Activated CD8-positive, alpha-beta memory T cell treated with anti-CD3 and anti-CD28 coated beads, Interleukin-2, amount 50 U/mL, for 24 hours (primary cell): ENCODE results near the gene PVALEF.

ENCODE experiments used
- DNase-seq: peaks from one replicate; pipeline ENCODE4 v3.0.0-alpha.2; 2020; ENCODE audit errors: extremely low read depth

Gene PVALEF

DNA sequence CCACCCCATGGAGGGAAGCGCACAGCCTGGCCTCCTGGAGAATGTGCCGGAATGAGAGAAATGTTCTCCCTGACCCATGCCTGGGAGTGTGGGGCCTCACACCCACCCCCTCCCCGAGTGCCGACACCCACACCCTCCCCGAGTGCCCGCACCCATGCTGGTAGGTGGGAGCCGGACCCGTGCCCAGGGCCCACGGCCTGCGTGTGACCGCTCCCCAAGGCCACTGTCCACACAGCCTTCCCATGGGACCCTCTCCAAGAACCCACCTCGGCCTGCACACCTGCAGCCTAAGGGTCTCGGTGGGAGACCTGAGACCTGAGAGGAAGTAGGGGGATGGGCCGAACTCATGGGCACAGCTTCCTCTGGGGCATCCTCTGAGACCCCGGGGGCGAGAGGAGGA lies 3.3 kb upstream of the PVALEF start:
- DNase-seq, result no peak

DNA sequence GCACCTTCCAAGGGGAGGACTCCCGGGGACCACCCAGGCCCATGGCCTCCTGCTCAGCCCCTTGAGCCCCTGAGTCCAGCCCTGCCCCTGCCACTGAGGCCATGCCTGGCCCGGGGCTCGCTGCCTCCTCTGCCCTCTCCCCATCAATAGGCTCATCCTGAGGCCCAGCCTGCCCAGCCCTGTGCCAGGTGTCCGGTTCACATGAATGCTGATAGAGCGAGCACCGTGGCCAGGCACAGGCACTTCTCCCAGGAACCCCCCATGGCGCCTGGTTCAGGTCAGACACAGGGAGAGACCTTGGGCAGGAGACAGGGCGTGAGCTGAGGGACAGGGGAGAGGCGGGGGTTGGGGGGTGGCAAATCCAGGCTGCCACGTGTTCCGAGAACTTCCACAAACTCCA lies 2.8 kb upstream of the PVALEF start:
- no peak for DNase-seq

DNA sequence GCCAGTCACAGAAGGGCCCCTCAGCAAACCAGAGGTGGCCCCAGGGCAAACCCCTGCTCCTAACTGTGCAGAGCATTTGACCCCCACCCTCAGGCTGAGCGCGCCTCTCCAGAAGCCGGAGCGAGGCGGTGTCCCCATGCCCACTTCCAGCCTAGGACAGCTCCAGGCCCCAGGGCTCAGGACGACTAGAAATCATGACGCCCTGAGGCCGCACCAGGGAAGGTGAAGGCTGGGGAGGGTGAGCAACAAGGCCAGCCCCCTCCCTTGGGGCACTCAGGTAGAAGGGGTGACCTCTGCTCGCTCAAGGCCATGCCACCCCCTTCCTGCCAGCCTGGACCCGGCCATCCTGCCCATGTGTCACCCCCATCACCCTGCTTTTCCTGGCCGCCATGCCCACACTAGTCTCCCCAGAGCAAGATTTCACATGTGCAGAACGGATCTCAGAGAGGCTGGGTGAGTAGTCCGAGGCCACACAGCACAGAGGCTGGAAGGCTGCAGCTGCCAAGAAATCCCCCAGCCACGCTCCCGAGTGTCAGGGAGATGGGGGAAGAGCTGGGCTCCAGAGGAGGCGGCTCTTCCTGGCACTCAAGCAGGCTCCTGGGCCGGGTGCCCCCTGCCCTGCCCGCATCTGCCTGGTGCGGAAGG lies 2.1 kb upstream of the PVALEF start:
- no peak for DNase-seq

DNA sequence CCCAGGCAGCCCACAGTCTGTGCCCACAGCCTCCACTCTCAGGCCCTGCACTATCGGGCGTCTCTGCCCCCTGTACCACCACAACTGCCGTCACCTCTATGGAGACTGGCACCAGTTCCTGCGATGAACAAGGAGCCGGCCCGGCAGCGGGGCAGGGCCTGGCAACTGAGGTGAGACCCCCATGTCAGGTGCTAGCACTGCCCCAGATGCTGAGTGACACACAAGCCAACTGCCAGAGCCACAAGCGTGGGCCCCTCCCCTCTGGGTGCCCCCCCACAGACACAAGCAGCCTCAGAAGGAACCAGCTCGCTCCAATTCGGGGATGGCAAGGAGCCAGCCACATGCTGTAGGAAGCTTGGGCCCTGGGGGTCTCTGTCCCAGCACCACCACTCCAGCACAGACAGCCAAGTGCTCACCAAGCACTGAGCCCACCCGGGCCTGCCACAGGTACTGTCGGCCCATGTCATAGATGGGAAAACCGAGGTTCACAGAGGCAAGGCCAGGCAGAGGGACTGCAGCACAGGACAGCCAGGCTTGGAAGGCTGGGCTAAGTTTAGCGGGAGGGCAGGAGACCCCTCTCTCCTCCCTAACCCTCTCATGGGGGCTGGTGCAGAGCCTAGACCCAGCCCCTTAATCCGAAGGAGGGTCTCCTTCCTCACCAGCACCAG lies 1.5 kb upstream of the PVALEF start:
- DNase-seq, result no peak

DNA sequence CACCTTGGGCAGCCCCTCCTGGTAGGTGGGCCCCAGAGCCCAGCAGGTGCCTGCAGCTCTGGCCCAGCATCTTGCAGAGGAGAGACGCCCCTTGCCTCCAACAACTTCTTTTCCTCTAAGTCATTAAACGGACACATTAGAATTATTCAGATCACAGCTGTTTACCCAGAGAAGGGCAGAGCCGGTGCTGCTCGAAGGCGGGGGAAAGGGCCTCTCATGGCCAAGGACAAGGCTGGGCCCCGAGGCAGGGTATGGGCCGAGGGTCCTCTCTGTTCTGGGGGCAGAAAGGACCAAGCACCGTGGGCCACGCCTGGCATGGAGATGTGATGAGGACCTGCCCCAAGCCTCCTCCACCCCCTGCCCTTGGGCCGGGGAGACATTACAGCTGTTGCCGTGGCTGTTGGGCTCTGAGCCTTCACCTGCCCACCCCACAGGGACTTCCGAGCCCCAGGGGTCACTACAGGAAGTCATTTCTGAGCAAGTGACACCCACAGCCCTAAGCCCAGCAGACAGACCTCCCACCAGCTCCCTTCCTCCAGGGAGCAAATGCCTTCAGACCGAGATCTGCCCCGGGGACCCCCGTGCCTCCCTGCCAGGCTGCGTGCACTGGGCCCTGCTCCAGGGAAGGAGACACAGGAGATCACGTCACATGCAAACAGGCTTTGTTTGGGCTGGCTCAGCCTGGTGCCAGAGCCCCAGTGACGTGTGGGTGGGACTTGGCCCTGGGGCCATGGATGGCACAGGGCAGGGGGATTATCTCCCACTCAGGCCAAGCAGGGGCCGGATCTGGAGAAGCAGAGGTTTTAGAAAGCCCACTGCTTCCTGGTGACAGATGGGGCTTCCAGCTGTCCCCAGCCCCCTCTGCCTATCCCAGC lies 699 bp upstream of the PVALEF start:
- no peak for DNase-seq

DNA sequence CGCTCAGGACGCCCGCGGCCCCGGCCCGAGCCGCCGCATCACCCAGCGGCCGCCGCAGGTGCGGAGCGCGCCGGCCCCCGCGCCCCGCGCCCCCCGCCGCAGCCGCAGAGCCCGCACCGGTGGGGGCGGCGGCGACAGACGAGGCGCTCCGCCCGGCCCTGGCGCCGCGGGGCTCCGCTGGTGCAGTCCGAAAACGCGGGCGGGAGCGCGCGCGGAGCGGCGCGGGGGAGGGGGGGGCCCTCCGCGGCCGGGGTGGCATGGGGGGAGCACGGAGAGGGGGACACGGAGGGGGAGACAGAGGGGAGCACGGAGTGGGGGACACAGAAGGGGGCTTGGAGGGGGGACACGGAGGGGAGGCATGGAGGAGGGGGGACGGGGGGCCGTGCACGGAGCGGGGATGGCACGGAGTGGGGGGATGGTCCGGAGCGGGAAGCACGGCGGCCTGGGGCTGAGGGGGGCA lies 756 bp downstream of the PVALEF start, which contains the start of gene AATK:
TSS of gene AATK (minus strand) at position 189 of the 460 bp plus-strand sequence. CDS start 229 bp downstream, outside the sequence.
- no peak for DNase-seq

DNA sequence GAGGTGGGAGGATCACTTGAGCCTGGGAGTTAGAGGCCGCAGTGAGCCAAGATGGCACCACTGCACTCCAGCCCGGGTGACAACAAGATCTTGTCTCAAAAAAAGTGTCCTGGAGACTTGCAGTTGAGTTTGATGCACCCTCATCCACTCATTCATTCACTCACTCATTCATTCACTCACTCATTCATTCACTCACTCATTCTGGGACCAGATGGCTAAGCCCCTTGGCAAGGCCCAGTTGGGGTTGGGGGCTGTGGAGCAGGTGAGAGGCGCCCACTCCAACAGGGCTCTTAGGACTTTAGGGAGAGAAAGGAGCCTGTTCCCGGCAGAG lies 1.9 kb downstream of the PVALEF start:
- no peak for DNase-seq

DNA sequence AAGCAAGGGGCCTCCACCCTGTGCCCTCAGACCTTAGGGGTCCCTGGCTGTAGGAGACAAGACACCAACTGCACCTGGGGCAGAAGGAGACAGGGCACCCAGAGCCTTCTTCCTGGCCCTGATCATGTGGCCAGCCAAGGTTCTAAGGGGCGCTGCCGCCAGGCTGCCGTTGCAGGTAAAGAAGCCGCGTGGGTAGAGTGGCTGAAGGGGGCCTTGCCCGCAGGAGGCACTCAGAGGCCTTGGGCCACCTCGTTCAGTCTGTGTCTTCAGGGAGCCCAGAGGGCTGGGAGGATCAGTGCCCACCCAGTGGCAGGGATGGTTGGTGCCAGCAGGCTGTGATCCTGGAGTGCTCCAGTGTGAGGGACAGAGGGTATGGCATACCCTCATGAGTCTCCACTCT lies 2.3 kb downstream of the PVALEF start:
- DNase-seq, result no peak

DNA sequence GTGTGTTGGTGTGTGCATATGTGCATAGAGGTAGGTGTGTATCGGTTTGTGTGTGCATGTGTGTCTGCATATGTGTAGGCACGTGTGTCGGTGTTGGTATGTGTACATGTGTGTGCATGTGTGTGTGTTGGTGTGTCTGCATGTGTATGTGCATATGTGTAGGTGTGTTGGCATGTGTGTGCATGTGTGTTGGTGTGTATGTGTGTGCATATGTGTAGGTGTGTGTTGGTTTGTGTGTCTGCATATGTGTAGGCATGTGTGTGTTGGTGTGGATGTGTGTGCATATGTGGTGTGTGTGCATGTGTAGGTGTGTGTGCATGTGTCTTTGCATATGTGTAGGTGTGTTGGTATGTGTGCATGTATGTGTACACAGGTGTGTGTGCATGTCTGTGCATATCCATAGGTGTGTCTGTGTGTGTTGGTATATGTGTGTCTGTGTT lies 4.6 kb downstream of the PVALEF start:
- DNase-seq, result no peak

DNA sequence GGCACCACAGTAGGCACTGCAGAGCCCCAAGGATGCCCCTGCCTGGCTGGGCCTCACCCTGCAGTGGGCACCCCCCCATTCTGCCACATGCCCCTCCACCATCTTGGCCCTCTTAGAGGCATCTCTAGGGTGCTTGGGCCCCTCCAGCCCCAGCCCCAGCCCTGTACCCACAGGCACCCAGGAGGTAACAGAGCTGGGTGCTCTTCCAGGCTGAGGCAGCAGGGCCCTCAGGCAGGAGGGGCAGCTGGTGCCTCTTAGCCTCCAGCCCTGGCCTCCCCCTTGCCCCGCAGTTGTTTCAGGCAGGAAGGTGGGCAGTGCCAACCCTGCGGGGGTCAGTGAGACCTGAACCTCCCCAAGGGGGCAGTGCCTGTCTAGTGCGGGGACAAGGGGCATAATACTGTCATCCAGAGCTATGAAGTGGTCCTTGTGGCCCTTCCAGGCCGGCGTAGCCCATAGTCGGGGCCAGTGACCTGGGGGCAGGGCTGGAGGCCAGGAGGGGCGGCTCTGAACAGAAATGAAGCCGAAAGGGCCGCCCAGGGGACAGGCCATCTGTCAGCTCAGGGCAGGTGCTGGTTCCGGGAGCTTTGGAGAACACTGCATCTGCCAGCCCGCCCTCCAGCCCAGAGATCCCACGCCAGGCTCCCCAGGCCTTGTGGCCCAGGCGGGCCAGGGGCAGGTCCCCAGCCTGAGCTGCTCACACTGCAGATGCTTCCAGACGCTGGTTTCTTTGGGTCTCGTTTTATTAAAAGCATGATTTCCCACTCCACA lies 5.6 kb downstream of the PVALEF start:
- no peak for DNase-seq

DNA sequence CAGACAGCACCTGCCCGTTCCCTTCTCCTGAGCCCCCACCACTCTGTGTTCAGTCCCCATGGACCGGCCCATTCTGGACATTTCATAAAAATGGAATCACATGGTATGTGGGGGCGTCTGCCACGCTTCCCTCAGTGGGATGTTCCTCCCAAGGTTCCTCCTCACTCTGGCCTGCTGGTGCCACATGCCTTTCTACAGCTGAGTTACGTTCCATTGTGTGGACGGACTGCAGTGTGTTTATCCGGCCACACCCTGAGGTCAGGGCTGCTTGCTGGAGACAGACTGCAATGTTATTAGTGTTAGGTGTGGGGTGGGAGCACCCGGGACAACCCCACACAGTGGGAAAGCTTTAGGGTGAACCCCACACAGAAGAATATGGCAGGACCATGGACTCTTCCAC lies 6.6 kb downstream of the PVALEF start:
- no peak for DNase-seq

DNA sequence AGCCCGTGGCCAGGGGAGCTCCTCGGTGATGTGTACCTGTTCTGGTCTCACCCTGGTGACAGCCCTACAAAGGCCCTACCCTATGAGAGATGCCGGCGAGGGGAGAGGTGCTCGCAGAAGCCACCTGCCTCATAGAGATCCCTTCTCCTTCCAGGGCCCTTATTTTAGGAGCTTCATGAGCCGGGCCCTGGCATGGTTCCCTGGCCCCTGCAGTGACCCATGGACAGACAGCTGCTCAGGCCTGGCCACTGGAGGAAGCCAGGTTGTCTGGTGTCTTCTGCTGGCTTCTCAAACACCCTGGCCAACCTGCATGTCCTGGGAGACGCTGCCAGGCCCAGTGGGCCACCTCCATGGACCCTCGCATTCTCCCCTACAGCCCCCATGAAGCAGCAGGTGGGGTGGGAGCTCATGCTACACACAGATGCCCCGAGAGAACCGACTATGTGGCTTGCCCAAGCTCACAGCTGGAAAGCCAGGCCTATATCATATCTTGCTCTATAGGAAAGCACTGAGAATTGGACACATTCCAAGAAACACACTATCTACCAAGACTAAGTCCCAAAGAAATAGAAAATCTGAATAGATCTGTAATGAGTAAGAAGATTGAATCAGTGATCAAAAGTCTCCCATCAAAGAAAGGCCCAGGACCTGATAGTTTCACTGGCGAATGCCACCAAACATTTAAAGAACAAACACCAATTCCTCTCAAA lies 7.9 kb downstream of the PVALEF start:
- no peak for DNase-seq

DNA sequence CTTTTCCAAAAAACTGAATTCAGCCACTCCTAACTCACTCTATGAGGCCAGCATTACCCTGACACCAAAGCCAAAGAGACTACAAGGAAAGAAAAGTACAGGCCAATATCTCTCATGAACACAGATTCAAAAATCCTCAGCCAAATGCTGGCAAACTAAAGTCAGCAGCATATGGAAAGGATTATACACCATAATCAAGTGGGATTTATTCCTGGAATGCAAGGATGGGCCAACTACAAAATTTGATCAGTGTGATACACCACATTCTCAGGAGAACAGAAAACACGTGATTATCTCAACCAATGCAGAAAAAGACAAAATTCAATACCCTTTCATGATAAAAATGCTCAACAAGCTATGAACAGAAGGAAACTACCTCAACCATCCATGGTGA lies 8.5 kb downstream of the PVALEF start:
- no peak for DNase-seq

DNA sequence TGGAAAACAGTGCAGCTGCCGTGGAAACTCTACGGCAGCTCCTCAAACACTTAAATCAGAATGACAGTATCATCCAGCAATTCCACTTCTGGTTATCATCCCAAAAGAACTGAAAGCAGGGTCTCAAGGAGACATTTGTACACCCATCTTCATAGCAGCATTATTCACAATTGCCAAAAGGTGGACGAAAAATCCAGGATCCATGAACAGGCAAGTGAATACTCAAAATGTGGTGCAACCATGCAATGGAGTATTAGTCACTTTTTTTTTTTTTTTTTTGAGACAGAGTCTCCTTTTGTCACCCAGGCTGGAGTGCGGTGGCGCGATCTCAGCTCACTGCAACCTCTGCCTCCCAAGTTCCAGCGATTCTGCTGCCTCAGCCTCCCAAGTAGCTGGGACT lies 11.4 kb downstream of the PVALEF start:
- no peak for DNase-seq

DNA sequence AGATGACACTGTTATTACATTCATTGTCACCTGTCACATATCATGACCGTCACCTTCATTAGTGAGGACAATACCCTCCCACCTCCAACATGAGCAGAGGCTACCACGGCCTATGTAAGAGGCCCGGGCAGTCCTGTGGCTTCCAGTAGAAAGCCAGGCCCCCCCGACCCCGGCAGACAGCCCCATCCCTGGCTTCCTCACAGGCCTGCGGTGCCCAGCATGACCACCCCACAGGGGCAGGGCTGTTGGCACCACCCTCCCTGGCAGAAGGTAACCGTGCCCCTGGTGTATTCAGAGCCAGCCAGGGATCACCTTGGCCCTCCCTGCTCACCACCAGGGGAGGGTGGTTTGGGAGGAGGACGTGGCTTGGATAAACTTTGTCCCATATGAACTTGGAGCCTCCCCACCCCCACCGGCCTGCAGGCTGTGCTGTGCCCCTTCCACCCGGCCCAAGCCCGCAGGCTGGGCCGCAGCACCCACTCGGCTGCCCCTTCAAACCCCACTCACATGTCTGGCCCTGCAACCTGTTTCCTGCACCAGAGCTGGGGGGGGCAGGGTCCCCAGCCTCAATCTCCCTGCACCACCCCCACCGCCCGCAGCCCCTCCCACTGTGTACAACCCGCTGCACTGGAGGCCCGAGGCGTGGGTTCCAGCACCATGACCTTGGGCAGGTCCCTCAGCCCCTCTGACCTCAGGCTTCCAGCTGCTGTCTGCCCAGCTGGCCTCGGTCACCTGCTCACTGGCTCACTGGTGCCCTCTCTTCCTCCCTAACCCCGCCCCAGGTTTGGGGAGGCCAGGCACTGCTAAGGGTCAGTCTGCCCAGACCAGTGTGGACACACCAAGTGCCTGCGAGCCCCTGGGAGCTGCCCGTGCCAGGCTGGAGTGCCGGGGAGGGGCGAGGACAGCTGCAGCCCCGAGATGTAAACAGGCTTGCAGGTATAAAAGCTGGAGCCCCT lies 13.1 kb downstream of the PVALEF start:
- no peak for DNase-seq

DNA sequence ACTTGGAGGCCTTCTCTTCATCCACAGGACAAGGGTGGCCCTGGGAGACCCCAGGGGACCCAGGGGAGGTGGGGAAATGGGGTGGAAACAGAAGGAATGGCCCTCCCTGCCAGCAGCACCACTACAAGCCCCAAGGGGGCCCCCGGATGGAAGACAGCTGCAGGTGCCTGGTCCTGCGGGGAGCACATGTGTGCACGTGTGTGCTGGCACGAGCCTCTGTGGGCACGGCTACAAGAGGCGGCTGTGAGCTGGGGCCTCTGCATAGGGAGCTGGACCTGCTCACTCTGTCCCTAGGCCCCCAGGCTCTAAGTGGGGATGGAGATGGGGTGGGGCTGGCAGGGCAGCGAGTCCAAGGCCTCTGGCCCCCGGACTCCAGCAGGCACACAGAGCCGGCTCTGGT lies 13.9 kb downstream of the PVALEF start:
- no peak for DNase-seq

DNA sequence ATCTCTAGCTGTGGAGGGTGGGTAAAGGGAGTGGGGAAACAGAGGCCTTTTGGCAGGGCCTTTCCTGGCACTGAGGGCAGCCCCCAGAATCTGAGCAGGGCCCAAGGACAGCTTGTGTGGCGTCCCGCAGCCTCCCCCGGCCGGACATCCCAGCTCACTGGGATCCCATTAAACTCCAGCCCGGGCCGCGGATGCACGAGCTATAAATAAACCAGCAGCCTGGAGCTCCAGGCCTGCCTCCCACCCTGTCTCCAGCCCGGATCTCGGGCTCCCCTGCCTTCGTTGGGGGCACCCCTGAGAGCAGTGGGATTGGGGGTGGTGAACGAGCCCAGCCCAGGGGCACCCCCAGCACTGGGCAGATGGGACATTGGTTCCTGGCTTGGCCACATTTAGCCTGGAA lies 14.6 kb downstream of the PVALEF start:
- DNase-seq, result no peak

DNA sequence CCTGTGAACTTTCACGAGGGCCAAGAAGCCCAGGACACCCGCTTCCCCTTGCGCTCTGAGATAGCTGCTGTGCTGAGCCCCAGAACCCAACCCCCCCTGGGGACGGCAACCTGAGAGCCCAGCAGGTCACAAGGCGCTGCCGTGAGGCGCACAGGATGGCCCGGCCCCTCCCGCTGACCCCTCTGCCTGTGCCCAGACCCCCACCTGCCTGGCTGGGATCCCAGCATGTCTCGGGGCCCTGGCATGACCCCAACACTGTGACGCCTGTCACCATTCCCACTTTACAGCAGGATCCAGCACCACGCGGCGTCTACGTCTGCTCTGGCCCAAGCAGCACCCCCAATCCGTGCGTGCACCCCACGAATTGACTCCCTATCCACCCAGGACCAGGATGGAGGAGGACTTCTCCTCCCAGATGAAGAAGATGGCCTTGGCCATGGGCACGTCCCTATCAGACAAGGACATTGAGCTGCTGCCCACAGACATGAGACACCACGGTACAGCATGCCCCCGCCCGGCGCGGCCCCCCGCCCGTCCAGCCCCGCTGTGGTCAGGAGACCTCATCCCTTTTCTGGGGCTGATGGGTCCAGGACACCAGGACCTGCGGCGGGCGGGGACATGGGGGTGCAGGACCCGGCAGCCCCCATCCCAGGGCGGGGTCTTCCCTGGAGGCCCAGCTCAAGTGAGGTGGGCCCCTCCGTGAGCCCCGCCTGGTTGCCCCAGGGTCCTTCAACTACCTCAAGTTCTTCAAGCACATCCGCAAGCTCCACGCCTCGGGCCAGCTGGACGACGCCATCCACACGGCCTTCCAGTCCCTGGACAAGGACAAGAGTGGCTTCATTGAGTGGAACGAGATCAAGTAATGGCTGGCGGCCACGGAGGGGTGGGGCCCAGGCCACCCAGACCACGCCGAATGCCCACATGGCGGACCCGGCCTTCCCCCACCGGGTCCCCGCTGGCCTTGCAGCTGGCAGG lies 15.8 kb downstream of the PVALEF start:
- no peak for DNase-seq

DNA sequence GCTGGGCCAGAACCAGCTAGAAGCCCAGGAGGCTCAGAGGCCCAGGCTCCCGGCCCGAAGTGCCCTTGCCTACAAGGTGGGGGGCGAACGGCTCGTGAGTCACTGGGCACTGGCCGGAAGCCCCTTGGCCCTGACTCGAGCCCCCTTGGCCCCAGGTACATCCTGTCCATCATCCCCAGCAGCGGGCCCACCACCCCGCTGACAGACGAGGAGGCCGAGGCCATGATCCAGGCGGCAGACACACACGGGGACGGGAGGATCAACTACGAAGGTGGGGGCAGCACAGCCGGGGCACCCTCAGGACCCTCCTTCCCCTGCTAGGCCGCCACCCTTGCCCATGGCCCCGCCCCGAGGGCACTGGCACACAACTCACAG lies 16.5 kb downstream of the PVALEF start:
- no peak for DNase-seq
